ENCODE results near the gene KCNJ5. TPM values are rescaled to one million over a fixed set of nuclear protein-coding genes. Genes with fewer than 3 reads are reported as not detected.

Gene KCNJ5
- total and polyA plus RNA-seq, 10 of the 15 experiments (the other 5 are each of a cell fraction or from before 2014, with no cell fraction given), result 0.03 TPM; not detected in 8

- in situ Hi-C loops (cut with MboI) (no loop called here), intact Hi-C loops (cut with micrococcal nuclease; ENCODE audit: unreplicated experiment) (no loop called here)
- ATAC-seq (no peak), DNase-seq (ENCODE audit: low read depth, low spot score) (no peak), FAIRE-seq (no peak)
- ChIA-PET RAD21 (ENCODE audit: unreplicated experiment) (no interaction called here), CTCF (no interaction called here), SMC1A (ENCODE audit: uncharacterized antibody, unreplicated experiment) (no interaction called here), POLR2A (no interaction called here)
- no peaks in the 10 kb centered on the region for H3K36me3 ChIP-seq (ENCODE audit: control insufficient read depth in 2 of 2, insufficient read depth in 2 of 2, low read length in 1 of 2)
- H3K9me3 ChIP-seq (replicated peaks; ENCODE audit: control insufficient read depth, insufficient read depth, low read length), result no peaks in the 10 kb centered on the region
- no peak overlapping the region for H3K4me2 ChIP-seq (ENCODE audit: control insufficient read depth, insufficient read depth)
- 0% methylated on average over 3 of the region's 3 CpGs for whole genome bisulfite sequencing (ENCODE audit: insufficient coverage, insufficient replicate concordance, low lambda C conversion rate, missing lambda C conversion rate)
- H3K27ac ChIP-seq (ENCODE audit: control insufficient read depth, insufficient read depth), result no peak overlapping the region
- no peak for TF ChIP-seq EP300 (IDR thresholded peaks at IDR 0.05; ENCODE audit: borderline replicate concordance in 1 of 2, control insufficient read depth in 1 of 2, low read depth in 2 of 2, low read length in 2 of 2)
- TF ChIP-seq, protein P1, sequence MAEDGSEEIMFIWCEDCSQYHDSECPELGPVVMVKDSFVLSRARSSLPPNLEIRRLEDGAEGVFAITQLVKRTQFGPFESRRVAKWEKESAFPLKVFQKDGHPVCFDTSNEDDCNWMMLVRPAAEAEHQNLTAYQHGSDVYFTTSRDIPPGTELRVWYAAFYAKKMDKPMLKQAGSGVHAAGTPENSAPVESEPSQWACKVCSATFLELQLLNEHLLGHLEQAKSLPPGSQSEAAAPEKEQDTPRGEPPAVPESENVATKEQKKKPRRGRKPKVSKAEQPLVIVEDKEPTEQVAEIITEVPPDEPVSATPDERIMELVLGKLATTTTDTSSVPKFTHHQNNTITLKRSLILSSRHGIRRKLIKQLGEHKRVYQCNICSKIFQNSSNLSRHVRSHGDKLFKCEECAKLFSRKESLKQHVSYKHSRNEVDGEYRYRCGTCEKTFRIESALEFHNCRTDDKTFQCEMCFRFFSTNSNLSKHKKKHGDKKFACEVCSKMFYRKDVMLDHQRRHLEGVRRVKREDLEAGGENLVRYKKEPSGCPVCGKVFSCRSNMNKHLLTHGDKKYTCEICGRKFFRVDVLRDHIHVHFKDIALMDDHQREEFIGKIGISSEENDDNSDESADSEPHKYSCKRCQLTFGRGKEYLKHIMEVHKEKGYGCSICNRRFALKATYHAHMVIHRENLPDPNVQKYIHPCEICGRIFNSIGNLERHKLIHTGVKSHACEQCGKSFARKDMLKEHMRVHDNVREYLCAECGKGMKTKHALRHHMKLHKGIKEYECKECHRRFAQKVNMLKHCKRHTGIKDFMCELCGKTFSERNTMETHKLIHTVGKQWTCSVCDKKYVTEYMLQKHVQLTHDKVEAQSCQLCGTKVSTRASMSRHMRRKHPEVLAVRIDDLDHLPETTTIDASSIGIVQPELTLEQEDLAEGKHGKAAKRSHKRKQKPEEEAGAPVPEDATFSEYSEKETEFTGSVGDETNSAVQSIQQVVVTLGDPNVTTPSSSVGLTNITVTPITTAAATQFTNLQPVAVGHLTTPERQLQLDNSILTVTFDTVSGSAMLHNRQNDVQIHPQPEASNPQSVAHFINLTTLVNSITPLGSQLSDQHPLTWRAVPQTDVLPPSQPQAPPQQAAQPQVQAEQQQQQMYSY (CRISPR knock-in tag; IDR thresholded peaks at IDR 0.05), result no peak
- no peak for TF ChIP-seq MYC (IDR thresholded peaks at IDR 0.05; ENCODE audit: insufficient read depth, insufficient read length, insufficient replicate concordance, low read length, severe bottlenecking)
- TF ChIP-seq HCFC1 (IDR thresholded peaks at IDR 0.05; ENCODE audit: low read length), result no peak
- TF ChIP-seq BRCA1 (IDR thresholded peaks at IDR 0.05; ENCODE audit: low read depth, low read length), result no peak
- no peak for TF ChIP-seq NRF1 (conservative IDR thresholded peaks at IDR 0.05; ENCODE audit: low read depth, low read length)
- TF ChIP-seq POLR2A (IDR thresholded peaks at IDR 0.05; ENCODE audit: low read depth, low read length), result no peak
- no peak for TF ChIP-seq DPF2 (IDR thresholded peaks at IDR 0.05)
- TF ChIP-seq SREBF1 (IDR thresholded peaks at IDR 0.05; ENCODE audit: low read length), result no peak
- no peak for TF ChIP-seq WRNIP1 (IDR thresholded peaks at IDR 0.05; ENCODE audit: borderline replicate concordance, low read depth, low read length)
- TF ChIP-seq KLF5 (IDR thresholded peaks at IDR 0.05; ENCODE audit: partially characterized antibody), result no peak
- no peak for TF ChIP-seq USF1 (IDR thresholded peaks at IDR 0.05; ENCODE audit: borderline replicate concordance, extremely low read length, insufficient read depth, low read depth, low read length)
- TF ChIP-seq STAT1 (conservative IDR thresholded peaks at IDR 0.05), result no peak
- no peak for TF ChIP-seq SRF (IDR thresholded peaks at IDR 0.05; ENCODE audit: low read depth in 2 of 2, low read length in 2 of 2)
- no peak for TF ChIP-seq SIX5 (IDR thresholded peaks at IDR 0.05; ENCODE audit: low read depth, low read length, severe bottlenecking)
- no peak for TF ChIP-seq ZNF24 (IDR thresholded peaks at IDR 0.05)
- BruUV-seq (replicated peaks), result no TSS peak
- H3K9ac ChIP-seq (ENCODE audit: control insufficient read depth, insufficient read depth, low read length), result no peak overlapping the region
- H3K79me2 ChIP-seq (ENCODE audit: control insufficient read depth, insufficient read depth, low read length), result no peaks in the 10 kb centered on the region
- H2AFZ ChIP-seq (ENCODE audit: control insufficient read depth, low read depth, low read length), result no peak overlapping the region
- no peaks in the 10 kb centered on the region for H4K20me1 ChIP-seq (ENCODE audit: control insufficient read depth, insufficient read depth)
- H3K4me3 ChIP-seq, result no peak overlapping the region
- H3K27me3 ChIP-seq (replicated peaks in 1 of 2; ENCODE audit: control insufficient read depth in 2 of 2, insufficient read depth in 2 of 2, low read length in 1 of 2), result peaks cover 3 to 4% of the 10 kb centered on the region in 2 experiments; a peak in 2 of 4 replicates
- H3K4me1 ChIP-seq (ENCODE audit: control insufficient read depth, insufficient read depth, low read length), result no peaks in the 10 kb centered on the region
Measured at GRCh38 chr11:128872594-128872993, 18.6 kb upstream of the KCNJ5 start.
